UCSD-AML1 (cell line): Measurements from ENCODE around the gene AQP3.
"Not testable (repeated sequence)": the region's sequence is repeated elsewhere in the genome, so short reads cannot be mapped to it uniquely, and the experiment has no call there.

ENCODE experiments used
- DNase-seq: peaks from one replicate; lab custom pipeline; 2025; ENCODE audit not compliant: unreplicated experiment; lab: John Stamatoyannopoulos, UW

Gene AQP3

DNA sequence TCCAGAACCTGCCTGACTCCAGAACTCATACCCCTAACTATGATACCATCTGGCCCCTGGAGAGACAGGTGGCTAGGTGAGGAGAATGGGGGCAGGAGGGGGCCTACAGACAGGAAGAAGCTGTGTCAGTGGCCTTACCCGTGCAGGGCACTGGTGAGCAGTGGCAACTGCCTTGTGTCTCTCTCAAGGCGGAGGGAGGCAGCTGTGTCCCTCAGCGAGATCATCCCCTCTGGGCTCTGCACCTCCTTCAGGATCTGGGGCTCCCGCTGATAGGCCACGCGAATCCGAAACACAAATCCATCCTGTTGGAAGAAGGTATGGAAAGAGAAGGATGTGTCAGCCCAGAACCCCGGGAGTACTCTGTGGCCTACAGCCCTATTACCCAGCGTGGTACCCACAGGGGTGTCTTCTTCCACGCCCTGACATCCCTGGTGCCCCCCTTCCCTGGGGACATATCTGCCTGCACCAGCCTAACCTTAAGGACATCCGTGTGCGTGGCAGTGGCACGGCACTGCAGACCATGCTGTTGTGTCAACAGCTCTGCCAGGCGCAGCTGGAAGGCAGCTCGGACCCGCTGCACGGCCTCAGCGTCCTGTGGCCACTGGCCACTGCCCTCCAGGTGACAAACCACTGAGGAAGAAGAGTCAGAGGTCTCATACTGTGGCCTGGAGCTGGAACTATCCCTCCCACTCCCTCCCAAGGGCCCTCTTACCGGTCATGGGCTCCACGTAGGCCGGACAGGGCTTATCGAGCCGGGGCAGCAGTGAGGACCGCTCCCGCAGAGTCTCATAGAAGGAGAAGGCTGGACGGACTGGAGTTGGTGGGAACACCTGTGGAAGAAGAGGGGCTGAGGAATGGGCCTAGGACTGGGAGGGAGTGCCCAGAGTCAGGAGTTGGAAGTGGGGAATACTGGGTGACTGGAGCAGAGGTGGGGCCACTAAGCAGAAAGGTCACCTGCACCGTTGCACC, 18.5 kb upstream of the AQP3 start:
- DNase-seq, result no peak

DNA sequence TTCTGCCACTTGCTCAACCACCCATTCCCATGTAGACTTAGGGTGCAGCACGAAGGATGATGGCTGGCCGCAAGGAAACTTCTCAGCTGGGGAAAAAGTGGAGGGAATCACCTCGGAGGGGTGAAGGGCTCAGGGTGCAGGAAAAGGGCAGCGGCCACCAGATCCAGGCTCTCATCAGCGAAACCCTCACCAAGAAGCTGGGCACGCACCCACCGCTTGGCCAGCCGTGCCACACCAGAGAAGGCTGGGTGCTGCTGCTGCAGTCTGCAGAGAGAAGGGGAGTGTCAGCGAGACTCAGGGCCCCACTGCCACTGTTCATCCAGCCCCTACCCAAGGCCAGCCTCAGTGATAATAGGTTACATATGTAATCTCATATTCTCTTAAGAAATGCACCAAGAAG, 17.7 kb upstream of the AQP3 start:
- DNase-seq, result no peak

DNA sequence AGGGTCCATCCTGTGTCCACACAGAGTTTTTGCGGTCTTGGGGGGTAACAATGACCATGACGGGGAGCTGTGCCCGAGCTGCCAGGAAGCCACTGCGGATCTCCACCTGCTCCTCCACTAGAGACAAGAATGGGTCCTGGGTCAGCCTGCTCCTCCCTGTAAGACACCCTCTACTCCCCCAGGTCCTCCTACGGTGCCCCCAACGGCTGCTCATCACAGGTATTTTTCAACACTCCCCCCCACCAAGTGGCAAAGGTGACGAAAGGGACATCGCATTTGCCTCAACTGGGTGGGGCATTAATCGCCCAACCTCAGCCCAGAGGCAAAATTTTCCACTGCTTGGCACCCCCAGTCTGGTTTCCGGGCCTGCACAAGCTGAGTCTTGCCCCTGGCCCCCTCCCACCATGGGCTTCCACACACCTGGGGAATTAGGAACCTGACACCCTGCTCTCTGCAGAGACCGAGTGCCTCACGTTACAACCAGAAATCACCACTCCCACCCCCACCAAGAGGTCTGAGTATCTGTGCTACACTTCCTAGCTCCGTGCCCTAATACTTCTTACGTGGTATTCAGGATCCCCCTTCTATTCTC, 16.7 kb upstream of the AQP3 start:
- DNase-seq, result no peak

DNA sequence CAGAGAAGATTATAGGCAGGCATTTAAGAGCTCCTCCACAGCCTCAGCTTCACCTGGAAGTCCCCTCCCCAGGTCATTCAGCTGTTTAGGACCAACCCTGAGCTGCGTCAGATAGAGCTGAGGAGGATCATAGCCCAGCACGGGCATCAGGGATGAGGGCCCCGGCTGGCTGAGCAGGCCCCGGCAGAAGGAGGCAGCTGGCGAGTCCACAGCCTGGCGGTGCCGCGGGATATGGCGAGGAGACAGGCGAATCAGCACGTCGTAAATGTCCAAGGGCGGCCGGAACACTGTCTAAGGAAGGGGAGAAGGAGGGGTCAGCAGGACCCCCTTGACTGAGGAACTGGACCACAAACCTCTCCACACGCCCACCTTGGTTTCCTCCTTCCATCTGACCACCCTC, 15.8 kb upstream of the AQP3 start:
- DNase-seq, result no peak

DNA sequence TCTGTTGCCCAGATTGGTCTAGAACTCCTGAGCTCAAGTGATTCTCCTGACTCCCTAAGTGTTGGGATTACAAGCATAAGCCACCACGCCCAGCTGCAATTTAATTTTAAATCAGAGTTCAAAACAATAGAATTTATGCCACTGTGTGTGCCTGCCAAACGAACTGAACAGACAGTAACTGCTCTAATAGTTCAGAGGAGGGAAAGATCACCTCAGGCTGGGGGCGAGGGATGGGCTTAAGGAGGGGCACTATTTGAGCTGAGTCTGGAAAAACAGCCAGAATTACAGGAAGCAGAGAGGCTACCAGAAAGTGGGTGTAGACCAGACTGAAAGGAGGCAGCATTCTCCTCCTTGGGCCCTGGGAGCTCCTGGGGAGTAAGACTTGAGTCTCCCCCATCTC, 14.1 kb upstream of the AQP3 start:
- no peak for DNase-seq

DNA sequence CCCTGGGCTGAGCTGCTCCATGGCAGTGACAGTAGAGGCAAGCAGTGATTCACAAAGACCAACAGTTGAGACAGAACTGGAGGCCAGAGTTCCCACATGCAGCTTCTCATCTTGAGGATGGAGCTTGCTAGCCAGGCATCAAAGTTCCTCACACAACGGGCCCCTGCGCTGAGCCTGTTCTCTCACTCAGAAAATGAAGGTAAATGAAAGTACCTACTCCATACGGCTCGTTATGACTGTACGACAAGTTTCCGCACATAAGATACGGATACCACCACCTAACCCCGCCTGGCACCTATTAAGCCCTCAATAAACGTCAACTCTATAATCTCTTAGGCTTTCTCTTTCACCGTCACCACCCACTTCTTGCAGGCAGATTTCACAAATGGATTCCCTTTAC, 13.5 kb upstream of the AQP3 start:
- DNase-seq, result no peak

DNA sequence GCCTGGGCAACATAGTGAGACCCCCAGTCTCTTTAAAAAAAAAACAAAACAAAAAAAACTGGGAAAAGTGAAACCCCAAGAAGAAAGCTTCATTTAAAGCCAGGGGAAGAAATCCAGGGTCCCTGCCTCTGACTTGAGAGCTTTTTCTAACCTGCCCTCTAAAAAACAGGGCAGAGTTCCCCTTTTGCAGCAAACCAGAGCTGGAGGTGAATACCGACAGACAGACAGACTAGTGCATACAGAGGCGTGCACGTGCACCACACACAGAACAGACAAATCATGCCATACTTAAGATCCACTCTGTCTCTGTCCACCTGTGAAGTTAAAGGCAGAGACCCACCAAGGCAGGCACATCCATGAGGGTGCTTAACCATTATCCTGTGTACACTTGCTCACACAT, 11.7 kb upstream of the AQP3 start:
- no peak for DNase-seq

DNA sequence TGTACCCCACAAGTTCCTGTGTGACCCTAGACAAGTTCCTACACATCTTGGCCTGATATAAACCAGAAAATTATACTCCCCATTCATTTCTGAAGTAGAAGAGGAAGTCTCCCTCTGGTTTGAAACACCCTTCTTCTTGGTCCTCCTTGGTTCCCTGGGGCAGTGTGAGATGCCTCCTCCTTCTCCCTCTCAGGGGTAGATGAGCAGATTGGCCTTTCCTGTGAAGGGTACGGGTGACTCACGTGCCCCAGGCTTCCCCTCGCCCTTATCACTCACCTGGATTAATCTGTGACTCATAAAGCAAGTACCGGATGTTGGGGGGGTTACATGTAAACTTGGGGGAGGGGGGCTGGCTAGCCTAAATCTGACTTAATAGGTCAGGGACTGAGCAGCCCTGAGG, 11.1 kb upstream of the AQP3 start:
- no peak for DNase-seq

DNA sequence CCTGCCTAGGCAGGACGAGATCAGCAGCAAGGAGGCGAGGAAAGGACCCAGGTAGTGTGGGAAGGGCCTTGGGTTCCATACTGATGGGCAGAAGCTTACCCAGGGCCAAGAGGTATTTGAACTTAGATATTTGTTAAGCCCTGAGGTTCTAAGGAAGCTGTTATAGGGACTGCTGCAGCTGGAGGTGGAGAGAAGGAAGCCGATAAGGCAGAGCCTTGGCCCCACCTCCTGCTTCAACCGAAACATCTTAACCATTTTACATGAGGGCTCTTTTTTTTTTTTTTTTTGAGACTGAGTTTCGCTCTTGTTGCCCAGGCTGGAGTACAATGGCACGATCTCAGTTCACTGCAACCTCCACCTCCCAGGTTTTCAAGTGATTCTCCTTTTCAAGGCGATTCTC, 8.6 kb upstream of the AQP3 start:
- DNase-seq, result no peak

DNA sequence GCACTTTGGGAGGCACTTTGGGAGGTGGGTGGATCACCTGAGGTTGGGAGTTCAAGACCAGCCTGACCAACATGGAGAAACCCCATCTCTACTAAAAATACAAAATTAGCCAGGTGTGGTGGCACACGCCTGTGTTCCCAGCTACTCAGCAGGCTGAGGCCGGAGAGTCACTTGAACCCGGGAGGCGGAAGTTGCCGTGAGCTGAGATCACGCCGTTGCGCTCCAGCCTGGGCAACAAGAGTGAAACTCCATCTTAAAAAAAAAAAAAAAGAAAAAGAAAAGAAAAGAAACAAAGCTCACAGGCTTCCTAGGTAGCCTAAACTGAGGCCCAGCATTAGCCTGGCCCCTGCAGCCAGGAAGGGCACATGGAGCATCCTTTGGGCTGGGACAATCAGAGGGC, 8.1 kb upstream of the AQP3 start:
- not testable (repeated sequence) for DNase-seq

DNA sequence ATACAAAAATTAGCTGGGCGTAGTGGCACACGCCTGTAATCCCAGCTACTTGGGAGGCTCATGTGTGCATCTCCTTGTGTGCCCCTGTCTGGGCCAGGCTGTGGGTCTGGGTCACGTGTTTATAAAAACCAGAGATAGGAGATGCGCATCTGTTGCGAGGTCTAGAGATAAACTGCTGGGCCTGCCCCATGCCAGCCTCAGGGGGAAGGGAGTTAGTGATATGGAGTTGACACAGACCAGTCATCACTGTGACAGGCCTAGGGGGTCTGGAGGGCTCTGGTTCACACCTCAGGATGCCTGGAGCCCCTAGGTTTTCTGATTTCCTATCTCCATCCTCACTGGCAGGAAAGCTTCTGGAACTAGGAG, 7.3 kb upstream of the AQP3 start:
- DNase-seq, result not testable (repeated sequence)

DNA sequence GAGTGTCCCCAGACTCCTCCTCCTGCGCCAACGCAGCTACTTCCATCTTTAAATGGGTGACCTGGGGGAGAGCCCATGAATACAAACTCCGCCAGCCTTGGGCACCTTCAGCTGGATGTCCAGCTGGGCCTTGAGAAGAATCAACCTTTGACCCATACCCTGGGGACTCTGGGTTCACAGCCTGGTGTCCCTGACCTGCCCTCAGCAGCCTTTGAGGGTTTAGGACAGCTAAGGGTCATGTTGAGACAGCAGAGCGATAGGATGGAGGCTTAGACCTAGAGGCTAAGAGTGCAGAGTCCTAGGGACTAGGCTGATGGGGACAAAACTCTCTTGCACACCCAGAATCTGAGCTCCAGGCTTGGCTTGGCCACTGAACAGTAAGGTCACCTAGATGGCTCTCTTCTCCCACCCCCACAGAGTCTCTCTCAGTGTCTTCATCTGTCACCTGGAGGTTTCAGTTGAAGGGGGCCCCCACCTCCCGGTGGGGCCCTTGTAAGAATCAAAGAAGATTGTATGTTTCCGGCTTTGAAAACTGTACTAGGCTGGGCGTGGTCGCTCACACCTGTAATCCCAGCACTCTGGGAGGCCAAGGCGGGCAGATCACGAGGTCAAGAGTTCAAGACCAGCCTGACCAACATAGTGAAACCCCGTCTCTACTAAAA, 6.7 kb upstream of the AQP3 start:
- DNase-seq, result no peak

DNA sequence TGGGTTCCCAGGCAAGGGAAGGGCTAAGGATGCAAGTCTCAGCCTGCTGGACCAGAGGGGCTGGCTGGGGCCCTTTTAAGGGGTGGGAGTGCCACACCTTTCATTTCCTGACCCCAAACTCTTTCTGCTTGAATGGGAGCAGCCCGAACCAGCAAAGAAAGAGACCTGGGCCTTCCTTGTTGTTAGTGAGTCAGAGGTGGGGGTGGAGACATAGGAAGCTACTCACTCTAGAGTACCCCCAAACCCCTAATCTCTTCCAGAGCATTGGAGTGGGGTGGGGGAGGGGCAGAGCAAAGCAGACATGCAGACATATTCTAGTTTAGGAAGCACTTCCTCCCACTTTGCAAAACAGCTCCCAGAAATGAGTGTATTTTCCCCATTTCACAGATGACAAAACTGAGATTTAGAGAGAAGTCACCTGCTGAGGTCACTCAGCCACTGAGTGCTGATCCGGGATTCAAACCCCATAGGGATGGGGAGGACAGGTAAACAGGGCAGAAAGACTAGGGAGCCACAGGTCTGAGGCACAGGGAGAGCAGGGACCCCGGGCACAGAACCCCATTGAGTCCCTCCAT, 6.0 kb upstream of the AQP3 start:
- DNase-seq, result no peak

DNA sequence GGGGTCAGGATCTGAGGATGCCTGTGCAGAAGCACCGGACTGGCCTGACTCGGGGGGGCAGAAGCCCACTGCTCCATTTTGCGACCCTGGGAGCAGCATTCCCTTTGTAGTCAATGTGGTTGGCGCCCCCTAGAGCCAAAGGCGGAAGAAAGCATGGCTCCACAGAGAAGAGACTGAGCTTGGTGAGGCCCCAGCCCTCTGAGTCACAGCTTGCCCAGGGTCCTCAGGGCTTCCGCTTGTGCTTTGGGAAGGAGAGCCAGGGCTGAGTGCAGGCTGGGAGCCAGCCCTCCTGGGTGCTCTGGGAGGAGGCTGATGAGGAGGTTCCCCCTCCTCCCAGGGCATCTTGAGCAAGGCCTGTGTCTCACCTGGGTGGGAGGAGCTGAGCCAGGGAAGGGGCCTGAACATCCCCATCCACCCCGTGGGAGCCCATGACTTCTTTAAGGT, 5.5 kb upstream of the AQP3 start:
- peak; percentile 67 for DNase-seq

DNA sequence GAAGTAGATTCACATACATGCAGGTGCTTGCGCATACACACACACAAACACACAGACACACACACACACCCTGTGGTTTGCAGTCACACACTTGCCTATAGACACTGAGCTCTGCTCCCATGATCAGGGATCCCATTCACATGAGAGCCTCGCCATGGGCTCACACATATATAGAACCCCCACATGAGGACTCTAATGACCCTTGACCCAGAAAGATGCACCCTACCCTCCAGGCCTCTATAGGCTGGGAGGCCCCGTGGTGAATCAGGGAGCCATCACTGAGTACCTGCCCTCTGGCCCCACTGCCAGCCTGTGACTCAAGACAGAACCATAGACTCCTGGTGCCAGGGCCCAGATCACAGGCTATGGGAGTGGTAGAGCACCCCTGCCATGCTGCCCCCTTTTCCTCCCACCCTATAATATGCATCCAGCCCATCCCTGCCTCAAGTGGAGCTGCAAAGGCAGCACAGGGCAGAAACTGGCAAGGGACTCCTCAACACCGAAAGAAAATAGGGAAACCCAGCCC, 3.3 kb upstream of the AQP3 start:
- no peak for DNase-seq

DNA sequence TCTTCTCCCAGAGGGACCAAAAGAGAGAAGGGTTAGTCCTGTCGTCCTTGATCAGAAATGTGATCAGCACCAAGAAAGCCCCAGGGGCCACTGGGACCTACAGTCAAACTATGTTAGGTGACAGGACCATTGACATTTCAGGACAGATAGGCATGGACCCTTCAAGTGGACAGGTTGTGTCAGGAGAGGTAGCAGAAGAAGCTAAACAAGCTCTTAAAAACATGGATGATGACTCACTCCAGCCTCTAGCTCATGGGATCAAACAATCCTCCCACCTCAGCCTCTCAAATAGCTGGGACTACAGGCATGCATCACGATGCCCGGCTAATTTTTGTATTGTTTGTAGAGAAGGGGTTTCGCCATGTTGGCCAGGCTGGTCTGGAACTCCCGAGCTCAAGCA, 2.3 kb upstream of the AQP3 start:
- no peak for DNase-seq

DNA sequence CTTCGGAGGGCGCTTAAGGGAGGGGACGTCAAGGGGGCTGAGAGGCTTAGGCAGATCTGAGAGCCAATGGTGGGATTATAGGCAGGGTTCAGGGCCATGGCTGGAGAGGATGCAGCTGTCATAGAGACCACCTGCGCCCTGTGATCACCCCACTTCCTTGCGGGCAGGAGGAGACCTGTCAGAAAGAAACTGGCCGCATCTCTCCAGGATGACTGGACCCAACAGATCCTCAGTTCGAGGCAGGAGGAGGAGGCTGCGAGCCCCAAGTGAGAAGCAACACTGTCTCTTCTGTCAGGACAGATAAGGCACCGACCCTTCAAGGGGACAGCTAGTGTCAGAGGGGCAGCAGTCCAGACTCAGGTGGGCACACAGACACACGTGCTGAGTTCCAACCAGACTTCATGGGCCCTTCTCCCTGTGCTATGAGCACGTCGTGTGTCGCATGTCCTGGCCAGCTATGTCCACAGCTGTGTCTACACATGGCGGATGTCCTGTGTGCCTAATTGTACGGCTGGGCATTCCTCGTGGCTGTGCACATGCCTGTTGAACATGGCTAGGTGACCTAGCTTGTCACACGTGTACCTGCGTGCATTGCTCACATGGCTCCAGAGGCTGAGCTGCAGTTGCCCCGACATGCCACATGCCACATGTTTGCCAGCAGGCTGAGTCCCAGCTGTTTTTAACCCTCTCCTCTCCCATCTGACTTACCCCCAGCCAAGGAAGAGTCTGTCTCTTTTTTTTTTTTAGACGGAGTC, 583 bp upstream of the AQP3 start:
- no peak for DNase-seq

DNA sequence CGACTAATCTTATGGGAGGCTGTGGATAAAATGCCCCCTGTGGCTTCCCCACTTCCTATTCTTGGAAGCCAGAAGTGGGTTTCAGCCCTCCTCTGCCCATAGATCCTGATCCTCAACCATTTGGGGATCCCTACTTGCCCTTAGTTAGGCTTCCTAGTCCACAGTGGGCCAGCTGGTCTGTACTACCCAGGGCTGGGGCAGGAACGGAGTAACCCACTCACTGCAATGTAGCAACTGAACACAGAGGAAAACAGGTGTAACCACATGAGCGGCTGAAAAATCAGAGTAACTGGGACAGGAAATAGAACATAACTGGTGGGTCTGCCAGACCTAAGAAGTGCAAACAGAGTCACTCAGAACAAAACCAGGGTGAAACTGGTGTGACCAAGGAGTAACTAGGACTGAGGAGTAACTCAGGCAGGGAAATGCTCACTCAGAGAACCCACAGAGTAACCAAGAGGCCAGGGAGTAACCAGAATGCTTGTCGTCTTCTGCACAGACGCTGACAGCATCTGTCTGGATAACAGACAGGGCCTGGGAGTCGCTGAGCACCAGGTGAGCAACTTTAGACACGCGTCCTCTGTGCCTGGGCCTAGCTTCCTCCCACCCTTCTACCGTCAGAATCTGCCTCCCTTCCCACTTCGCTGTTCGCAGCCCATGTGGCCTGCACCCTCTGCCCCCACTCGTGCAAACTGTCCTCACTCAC, 1.0 kb downstream of the AQP3 start:
- DNase-seq, result no peak

DNA sequence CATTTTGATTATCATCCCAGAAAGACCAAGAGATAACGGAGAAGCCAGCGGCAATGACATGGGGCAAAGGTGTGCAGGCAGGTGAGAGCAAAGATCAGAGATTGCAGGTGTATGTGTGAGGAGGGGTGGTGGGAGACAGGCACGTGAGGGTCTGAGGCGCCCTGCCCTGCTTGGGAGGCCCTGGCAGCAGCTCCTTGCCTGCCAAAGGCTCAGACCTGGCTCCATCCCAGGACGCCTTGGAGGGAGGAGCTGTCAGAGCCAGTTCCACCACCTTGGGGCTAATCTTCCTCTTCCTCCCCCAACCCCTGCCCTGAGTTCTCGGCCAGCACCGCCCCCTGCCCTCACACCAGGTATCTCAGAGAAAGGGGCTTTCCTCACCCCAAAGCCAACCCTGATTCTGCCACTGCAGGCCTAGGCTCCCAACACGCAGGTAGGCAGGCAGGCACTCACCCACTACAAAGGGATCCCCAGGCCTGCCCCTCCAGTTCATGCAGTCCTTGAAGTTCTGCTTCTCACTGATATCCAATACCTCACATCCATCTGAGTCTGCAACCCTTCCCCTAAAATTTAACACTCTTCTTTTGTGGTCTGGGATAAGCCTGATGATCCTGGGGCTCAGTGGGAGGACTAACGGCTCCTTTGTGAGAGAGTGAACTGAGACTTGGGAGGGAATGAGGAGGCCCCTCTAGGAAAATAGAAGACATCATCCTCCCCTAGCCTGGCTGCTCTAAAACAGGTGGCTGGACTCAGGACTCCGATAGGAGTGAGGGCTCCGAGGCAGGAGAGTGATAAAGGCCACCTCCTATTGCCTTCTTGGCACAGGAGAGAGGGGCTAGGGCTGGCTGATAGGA, 1.8 kb downstream of the AQP3 start:
- DNase-seq, result no peak
